Liver (tissue), 9 donors: Measurements from ENCODE around the gene ZNF335. TPM values are rescaled to one million over a fixed set of nuclear protein-coding genes. Genes with fewer than 3 reads are reported as not detected.

ENCODE experiments used
- DNase-seq: peaks from one replicate; pipeline ENCODE4 v3.0.0-alpha.2; 2017; ENCODE audit warnings: low spot score
- H3K27ac ChIP-seq, 2 donors: one replicate each; pipeline ENCODE4 v1.7.0; 2013; ENCODE audit warnings: inconsistent platforms in 2 of 2, low read length in 2 of 2, control low read depth in 1 of 2, low read depth in 1 of 2, mild to moderate bottlenecking in 1 of 2
- H3K27me3 ChIP-seq, 4 donors: one replicate each; pipeline versions ENCODE4 v1.6.1 to v1.7.0; 2013; ENCODE audit warnings: low read length in 3 of 4, inconsistent platforms in 1 of 4, mild to moderate bottlenecking in 1 of 4, moderate library complexity in 1 of 4; ENCODE audit not compliant: control insufficient read depth in 4 of 4, insufficient read depth in 4 of 4
- H3K36me3 ChIP-seq, 4 donors: one replicate each; pipeline versions ENCODE4 v1.6.1 to v1.7.0; 2013; ENCODE audit warnings: low read length in 3 of 4, mild to moderate bottlenecking in 3 of 4, low read depth in 1 of 4, moderate library complexity in 1 of 4; ENCODE audit not compliant: control insufficient read depth in 4 of 4, insufficient read depth in 3 of 4
- H3K4me1 ChIP-seq, 4 donors: one replicate each; pipeline versions ENCODE4 v1.6.1 to v1.7.0; 2013; ENCODE audit warnings: low read length in 3 of 4, mild to moderate bottlenecking in 3 of 4, moderate library complexity in 1 of 4; ENCODE audit not compliant: control insufficient read depth in 4 of 4, insufficient read depth in 4 of 4
- H3K4me3 ChIP-seq, 3 donors: one replicate each; pipeline versions ENCODE4 v1.6.1 to v1.7.0; 2013; ENCODE audit warnings: low read length in 3 of 3, control low read depth in 1 of 3, low read depth in 1 of 3, mild to moderate bottlenecking in 1 of 3
- H3K9ac ChIP-seq, 2 donors: one replicate each; pipeline ENCODE4 v1.7.0; 2013; ENCODE audit warnings: low read length in 2 of 2, mild to moderate bottlenecking in 2 of 2, moderate library complexity in 2 of 2, control low read depth in 1 of 2, low read depth in 1 of 2
- H3K9me3 ChIP-seq, 4 donors: one replicate each; pipeline versions ENCODE4 v1.6.1 to v1.7.0; 2013; ENCODE audit warnings: low read length in 3 of 4; ENCODE audit not compliant: control insufficient read depth in 4 of 4
- EGR1 ChIP-seq, 2 donors: IDR thresholded peaks; 2 replicates each; pipeline ENCODE4 v1.6.1; 2016 to 2018; ENCODE audit warnings: antibody characterized with exemption in 2 of 2, low read depth in 2 of 2
- FOXA1 ChIP-seq: IDR thresholded peaks from 2 replicates; pipeline ENCODE4 v1.6.1; 2016; ENCODE audit warnings: antibody characterized with exemption
- FOXA2 ChIP-seq: IDR thresholded peaks from 2 replicates; pipeline ENCODE4 v1.6.1; 2016; ENCODE audit warnings: antibody characterized with exemption
- GABPA ChIP-seq, 2 donors: IDR thresholded peaks in 1 of 2; conservative IDR thresholded peaks in 1 of 2; 2 replicates each; pipeline ENCODE4 v1.6.1; 2016; ENCODE audit warnings: antibody characterized with exemption in 2 of 2, mild to moderate bottlenecking in 1 of 2, moderate library complexity in 1 of 2
- HNF4A ChIP-seq, 2 donors: conservative IDR thresholded peaks; 2 replicates each; pipeline ENCODE4 v1.6.1; 2016; ENCODE audit warnings: antibody characterized with exemption in 2 of 2, mild to moderate bottlenecking in 2 of 2
- HNF4G ChIP-seq: IDR thresholded peaks from 2 replicates; pipeline ENCODE4 v1.6.1; 2016; ENCODE audit warnings: antibody characterized with exemption
- JUND ChIP-seq, 2 donors: IDR thresholded peaks; 2 replicates each; pipeline ENCODE4 v1.6.1; 2016; ENCODE audit warnings: antibody characterized with exemption in 2 of 2
- REST ChIP-seq: IDR thresholded peaks from 2 replicates; pipeline ENCODE4 v1.6.1; 2016; ENCODE audit warnings: antibody characterized with exemption, mild to moderate bottlenecking
- RXRA ChIP-seq, 2 donors: IDR thresholded peaks; 2 replicates each; pipeline ENCODE4 v1.6.1; 2017 to 2018; ENCODE audit warnings: antibody characterized with exemption in 2 of 2, mild to moderate bottlenecking in 1 of 2
- SP1 ChIP-seq: IDR thresholded peaks from 2 replicates; pipeline ENCODE4 v1.6.1; 2018; ENCODE audit warnings: antibody characterized with exemption, mild to moderate bottlenecking
- TAF1 ChIP-seq: conservative IDR thresholded peaks from 2 replicates; pipeline ENCODE4 v1.6.1; 2016; ENCODE audit warnings: antibody characterized with exemption, mild to moderate bottlenecking
- YY1 ChIP-seq: IDR thresholded peaks from 2 replicates; pipeline ENCODE4 v1.6.1; 2016; ENCODE audit warnings: antibody characterized with exemption, mild to moderate bottlenecking
- ZBTB33 ChIP-seq: IDR thresholded peaks from 2 replicates; pipeline ENCODE4 v1.6.1; 2016; ENCODE audit warnings: antibody characterized with exemption
- WGBS: extraction: QIAGEN DNeasy Blood & Tissue Kit; methylation state at CpG from one replicate; pipeline ENCODE4 v1.1.7; 2013; 5-methylcytosine and 5-hydroxymethylcytosine counted together
- polyA plus RNA-seq, 2 donors: library from polyadenylated mRNA; stranded (reverse) in 1 of 2; unstranded in 1 of 2; fragments of 200-250 nt in 1 of 2; fragments of >200 nt in 1 of 2; fragmentation: Nextera tagmentation in 1 of 2; extraction: Ambion mirVana in 1 of 2; gene quantifications; one replicate each; pipeline versions ENCODE4 v1.2.1 to v1.2.3, GENCODE V29; 2013 to 2015
- total RNA-seq, 2 donors: library from RNA; depleted of rRNA; stranded (reverse); fragments of >200 nt; gene quantifications; one replicate each; pipeline ENCODE4 v1.2.3, GENCODE V29; 2014
- TF ChIP-seq, protein P1 (sequence below): IDR thresholded peaks from 2 replicates; pipeline ENCODE4 v1.6.1; 2016; ENCODE audit warnings: antibody characterized with exemption
- donor health status: healthy.
- donor health status: healthy.
- donor health status: healthy.
- donor health status: healthy.
- donor health status: healthy.

Gene ZNF335
- total and polyA plus RNA-seq, 4 donors: 3.0 to 14.6 (median 6.6) TPM

GRCh38 chr20:45919542-45920399, 52.2 kb downstream of the ZNF335 start:
- Histone ChIP-seq H3K4me3 (no peak overlapping the region), H3K4me1 (peaks cover under 1 to 23% (median 7%) of the 10 kb centered on the region in 4 donors), H3K9ac (peak overlapping the region in 1 of 2 donors; percentile 44), H3K27ac (peak overlapping the region; percentile 47 to 58), H3K27me3 (no peaks in the 10 kb centered on the region), H3K36me3 (no peaks in the 10 kb centered on the region), H3K9me3 (no peaks in the 10 kb centered on the region)
- WGBS: 33% methylated on average over 11 of the region's 11 CpGs
- peak; percentile 53 for DNase-seq
- no peak for TF ChIP-seq GABPA (IDR thresholded peaks at IDR 0.05 in 1 of 2, conservative IDR thresholded peaks at IDR 0.05 in 1 of 2)
- TF ChIP-seq FOXA1: no peak
- TF ChIP-seq HNF4G: no peak
- no peak for TF ChIP-seq EGR1 (IDR thresholded peaks at IDR 0.05; ENCODE audit: low read depth in 2 of 2)
- no peak for TF ChIP-seq SP1
- TF ChIP-seq, protein P1, sequence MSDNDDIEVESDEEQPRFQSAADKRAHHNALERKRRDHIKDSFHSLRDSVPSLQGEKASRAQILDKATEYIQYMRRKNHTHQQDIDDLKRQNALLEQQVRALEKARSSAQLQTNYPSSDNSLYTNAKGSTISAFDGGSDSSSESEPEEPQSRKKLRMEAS: no peak
- no peak for TF ChIP-seq JUND (IDR thresholded peaks at IDR 0.05)
- no peak for TF ChIP-seq ZBTB33
- TF ChIP-seq RXRA (IDR thresholded peaks at IDR 0.05): no peak
- TF ChIP-seq FOXA2: no peak
- no peak for TF ChIP-seq REST
- TF ChIP-seq YY1: no peak

GRCh38 chr20:45918779-45919537, 53.0 kb downstream of the ZNF335 start:
- Histone ChIP-seq H3K27ac (peak overlapping the region; percentile 58 to 64), H3K36me3 (no peaks in the 10 kb centered on the region), H3K4me1 (peaks cover 0 to 17% (median 2%) of the 10 kb centered on the region in 4 donors), H3K9me3 (no peaks in the 10 kb centered on the region), H3K9ac (no peak overlapping the region), H3K4me3 (no peak overlapping the region), H3K27me3 (no peaks in the 10 kb centered on the region)
- TF ChIP-seq HNF4A (conservative IDR thresholded peaks at IDR 0.05): no peak
- TF ChIP-seq HNF4G: no peak
- TF ChIP-seq, protein P1: no peak
- TF ChIP-seq FOXA2: no peak
- TF ChIP-seq YY1: no peak
- TF ChIP-seq FOXA1: no peak
- no peak for TF ChIP-seq TAF1
- WGBS: 94% methylated on average over 12 of the region's 12 CpGs
- no peak for DNase-seq
